GM19025 (cell line): ENCODE results near the gene PDILT.

Experiments used
- ATAC-seq: cut with Tn5 transposase; IDR thresholded peaks from one replicate; pipeline ENCODE4 v1.9.1; 2021; ENCODE audit warnings: mild to moderate bottlenecking, low read depth, moderate library complexity; ENCODE audit not compliant: unreplicated experiment

PDILT gene

GRCh38 chr16:20409398-20410120 lies 5.0 kb upstream of the PDILT start, which contains the start of gene ACSM5:
ACSM5 (plus strand) TSS chr16:20409534; CDS start chr16:20411485, 1,951 bp downstream.
- no peak for ATAC-seq

DNA sequence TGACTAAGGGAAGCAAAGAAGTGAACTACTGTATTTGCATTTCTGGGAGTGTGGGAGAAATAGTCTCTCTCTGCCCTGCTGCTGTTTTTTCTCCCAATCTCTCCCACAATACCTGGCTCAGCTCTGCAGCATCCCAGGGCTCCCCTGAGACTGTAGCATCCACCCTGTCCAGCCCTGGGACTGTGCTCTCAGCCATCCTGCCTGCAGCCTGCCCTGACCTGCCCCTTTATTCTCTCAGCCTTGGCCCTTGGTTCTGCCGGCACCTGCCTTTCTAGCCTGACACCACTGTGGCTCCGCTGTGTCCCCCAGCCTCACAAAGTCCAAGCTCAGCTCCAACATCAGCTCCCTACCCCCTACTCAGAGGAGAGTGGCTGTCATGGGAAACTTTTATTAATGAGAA lies 1.9 kb downstream of the PDILT start:
- ATAC-seq: no peak

- no peak for ATAC-seq
Observed at GRCh38 chr16:20401475-20402016, 3.0 kb downstream of the PDILT start.

GRCh38 chr16:20401066-20401465 lies 3.5 kb downstream of the PDILT start:
- no peak for ATAC-seq

- no peak for ATAC-seq
Observed at GRCh38 chr16:20399185-20399584, 5.4 kb downstream of the PDILT start.

GRCh38 chr16:20398603-20399002 lies 5.9 kb downstream of the PDILT start:
- ATAC-seq: no peak

GRCh38 chr16:20397468-20398074 lies 7.0 kb downstream of the PDILT start:
- ATAC-seq: no peak

DNA sequence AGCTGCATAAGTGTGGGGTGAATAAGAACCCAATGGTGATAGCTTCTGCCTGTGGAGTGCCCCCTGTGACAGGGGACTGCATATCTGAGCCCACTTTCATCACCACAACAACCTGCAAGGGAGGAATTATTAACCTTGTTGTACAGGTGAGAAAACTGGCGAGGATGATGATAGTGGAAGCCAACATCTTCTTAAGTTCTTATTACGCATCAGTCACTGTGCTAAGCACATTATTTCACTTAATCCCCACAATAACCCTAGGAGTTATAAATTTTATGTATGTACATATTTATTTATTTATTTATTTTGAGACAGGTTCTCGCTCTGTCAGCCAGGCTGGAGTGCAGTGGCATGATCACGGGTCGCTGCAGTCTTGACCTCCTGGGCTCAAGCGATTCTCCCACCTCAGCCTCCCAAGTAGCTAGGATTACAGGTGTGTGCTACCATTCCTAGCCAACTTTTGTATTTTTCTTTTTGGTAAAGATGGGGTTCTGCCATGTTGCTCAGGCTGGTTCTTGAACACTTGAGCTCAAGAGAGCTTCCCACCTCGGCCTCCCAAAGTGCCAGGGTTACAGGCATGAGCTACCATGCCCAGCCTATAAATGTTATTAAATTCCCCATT lies 7.6 kb downstream of the PDILT start:
- ATAC-seq: no peak

GRCh38 chr16:20395946-20396345 lies 8.6 kb downstream of the PDILT start:
- ATAC-seq: no peak

GRCh38 chr16:20393801-20394577 lies 10.5 kb downstream of the PDILT start:
- ATAC-seq: no peak

GRCh38 chr16:20391045-20391444 lies 13.5 kb downstream of the PDILT start:
- no peak for ATAC-seq

GRCh38 chr16:20388854-20389253 lies 15.7 kb downstream of the PDILT start:
- ATAC-seq: no peak

DNA sequence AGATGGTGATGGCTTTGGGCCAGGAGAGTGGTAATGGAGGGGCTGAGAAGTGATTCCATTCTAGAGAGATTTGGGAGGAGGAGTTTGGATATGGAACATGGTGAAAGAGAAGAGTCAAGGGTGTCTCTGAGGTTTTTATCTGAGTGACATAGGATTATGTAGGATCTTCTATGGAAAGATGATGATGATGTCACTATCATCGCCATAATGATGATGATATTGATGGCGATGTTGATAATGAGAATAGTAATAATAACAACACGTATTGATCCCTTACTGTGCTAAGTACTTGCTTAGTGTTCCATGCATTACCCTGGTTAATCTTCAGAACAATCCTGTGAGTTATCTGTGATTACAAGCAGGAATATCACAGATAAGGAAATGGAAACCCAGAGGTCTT lies 16.6 kb downstream of the PDILT start:
- ATAC-seq: no peak

DNA sequence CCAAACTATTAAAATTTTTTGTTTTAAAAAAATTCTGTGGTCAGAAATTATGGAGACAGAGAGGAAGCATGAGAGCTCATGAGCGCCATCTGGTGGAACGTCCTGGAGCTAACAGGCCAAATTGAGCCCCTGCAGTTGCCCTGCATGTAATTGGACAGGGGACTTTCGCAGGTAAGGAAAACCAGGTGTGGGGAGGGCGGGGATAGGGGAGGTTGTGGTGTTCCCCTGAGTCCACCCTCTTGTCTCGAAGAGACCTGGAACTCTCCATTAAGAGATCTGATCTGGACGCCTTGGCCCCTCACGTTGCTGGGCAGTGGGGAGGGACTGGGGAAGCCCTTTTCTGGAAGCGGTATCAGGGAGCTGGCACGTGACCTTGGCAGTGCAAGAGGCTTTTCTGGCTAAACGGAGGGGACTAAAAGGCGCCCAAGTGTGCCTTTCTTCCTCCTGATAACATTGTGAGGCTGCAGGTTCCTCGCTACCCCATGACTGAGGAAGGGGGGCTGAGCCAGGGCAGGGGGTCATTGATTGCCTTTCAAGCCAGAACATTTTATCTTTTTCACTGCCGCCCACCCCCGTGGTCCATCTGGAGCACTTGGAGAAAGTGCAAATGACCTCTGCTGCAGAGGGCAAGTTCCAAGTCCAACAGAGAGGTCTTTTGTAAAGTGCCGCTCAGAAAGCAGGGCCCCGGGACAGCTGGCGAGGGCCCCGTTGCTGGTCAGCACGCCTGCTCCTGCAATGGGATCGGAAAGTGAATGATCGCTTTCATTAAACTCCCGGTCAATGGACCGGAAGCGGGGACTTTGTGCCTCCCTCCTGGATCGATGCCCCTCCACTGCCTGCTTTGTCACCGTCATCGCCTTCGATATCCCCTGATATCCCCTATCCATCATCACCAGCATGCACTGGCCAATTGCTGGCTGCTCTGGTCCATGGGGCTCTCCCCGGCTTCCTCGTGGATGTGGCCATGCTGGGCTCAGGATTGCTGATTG lies 18.4 kb downstream of the PDILT start:
- no peak for ATAC-seq

- ATAC-seq: no peak
Observed at GRCh38 chr16:20383106-20384029, 21.2 kb downstream of the PDILT start.

GRCh38 chr16:20382202-20382948 lies 22.2 kb downstream of the PDILT start:
- ATAC-seq: no peak

- ATAC-seq: no peak
Observed at GRCh38 chr16:20380782-20381181, 23.8 kb downstream of the PDILT start.

DNA sequence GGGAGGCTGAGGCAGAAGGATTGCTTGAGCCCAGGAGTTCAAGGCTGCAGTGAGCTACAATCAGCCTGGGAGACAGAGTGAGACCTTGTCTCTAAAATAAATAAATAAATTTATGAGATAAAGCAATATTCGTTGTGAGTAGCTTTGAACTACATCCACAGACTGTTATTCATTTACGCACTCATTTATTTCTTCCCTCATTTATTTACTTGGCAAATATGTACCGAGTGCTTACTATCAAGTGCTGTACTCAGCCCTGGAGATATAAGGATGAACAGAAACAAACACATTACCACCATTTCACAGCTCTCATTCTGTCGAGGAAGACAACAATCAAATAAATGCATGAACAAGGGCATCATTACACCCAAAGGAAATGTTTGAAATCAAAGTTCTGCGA lies 27.4 kb downstream of the PDILT start:
- ATAC-seq: no peak
